Measurements from ENCODE around the gene CYP26C1. TPM values are rescaled to one million over a fixed set of nuclear protein-coding genes. Genes with fewer than 3 reads are reported as not detected.
A peak's percentile ranks its signal among the peaks of the same experiment; 100 is the strongest.

Gene CYP26C1
- total RNA-seq, 1 experiment from 2014 or later = 0.07 TPM

- Histone ChIP-seq H3K36me3 (ENCODE audit: control insufficient read depth in 1 of 2, insufficient read depth in 2 of 2, low read length in 2 of 2) (no peaks in the 10 kb centered on the region), H3K27me3 (ENCODE audit: insufficient read depth, low read length) (no peaks in the 10 kb centered on the region), H3K9ac (ENCODE audit: low read length) (no peak overlapping the region), H4K20me1 (ENCODE audit: insufficient read depth) (no peaks in the 10 kb centered on the region), H3K27ac (ENCODE audit: low read depth, low read length) (no peak overlapping the region; the same call in 1 of the 2 replicates), H3K79me2 (ENCODE audit: insufficient read depth, low read length) (no peaks in the 10 kb centered on the region), H3K4me3 (replicated peaks in 1 of 2; ENCODE audit: low read depth in 1 of 2, low read length in 2 of 2) (no peak overlapping the region), H3K4me2 (ENCODE audit: low read length) (peak overlapping the region; percentile 47), H3K9me2 (ENCODE audit: insufficient read depth) (no peaks in the 10 kb centered on the region), H3K4me1 (ENCODE audit: control insufficient read depth in 1 of 2, insufficient read depth in 2 of 2, low read length in 2 of 2) (peaks cover 19 to 37% of the 10 kb centered on the region in 2 experiments), H2AFZ (ENCODE audit: low read depth, low read length, poor library complexity, severe bottlenecking) (no peak overlapping the region), H3K9me3 (ENCODE audit: control insufficient read depth in 1 of 2, insufficient read depth in 1 of 2, low read depth in 1 of 2, low read length in 2 of 2) (no peaks in the 10 kb centered on the region)
- RAD21 ChIA-PET (ENCODE audit: low non-redundant PET in 1 of 2, low total read pairs in 2 of 2, uncharacterized antibody in 2 of 2, unreplicated experiment in 2 of 2) = no interaction called here
- no TSS peak for BruUV-seq (replicated peaks)
- TF ChIP-seq JUND (IDR thresholded peaks at IDR 0.05) (peak; percentile 48), ZNF274 (IDR thresholded peaks at IDR 0.05; ENCODE audit: low read depth, low read length) (no peak), FOSL1 (IDR thresholded peaks at IDR 0.05; ENCODE audit: low read depth) (peak; percentile 56)
- POLR2A ChIA-PET = no interaction called here
- CTCF ChIA-PET = no interaction called here
- DNase-seq (ENCODE audit: low read depth, low spot score) (peak; percentile 16), ATAC-seq (peak; percentile 71)
- intact Hi-C loops (cut with micrococcal nuclease) = no loop called here
Measured at GRCh38 chr10:93028883-93029282, 31.7 kb upstream of the CYP26C1 start.

GRCh38 chr10:93030409-93030808 is 30.2 kb upstream of the CYP26C1 start:
- Histone ChIP-seq H3K9me3 (ENCODE audit: control insufficient read depth in 1 of 2, insufficient read depth in 1 of 2, low read depth in 1 of 2, low read length in 2 of 2) (no peaks in the 10 kb centered on the region), H3K9ac (ENCODE audit: low read length) (peak overlapping the region; percentile 50), H3K9me2 (ENCODE audit: insufficient read depth) (no peaks in the 10 kb centered on the region), H3K4me2 (ENCODE audit: low read length) (peak overlapping the region; percentile 47), H3K79me2 (ENCODE audit: insufficient read depth, low read length) (no peaks in the 10 kb centered on the region), H4K20me1 (ENCODE audit: insufficient read depth) (no peaks in the 10 kb centered on the region), H3K36me3 (ENCODE audit: control insufficient read depth in 1 of 2, insufficient read depth in 2 of 2, low read length in 2 of 2) (no peaks in the 10 kb centered on the region), H3K4me3 (replicated peaks in 1 of 2; ENCODE audit: low read depth in 1 of 2, low read length in 2 of 2) (no peak overlapping the region), H3K27ac (ENCODE audit: low read depth, low read length) (peak overlapping the region; percentile 57; the same call in 1 of the 2 replicates), H2AFZ (ENCODE audit: low read depth, low read length, poor library complexity, severe bottlenecking) (no peak overlapping the region), H3K4me1 (ENCODE audit: control insufficient read depth in 1 of 2, insufficient read depth in 2 of 2, low read length in 2 of 2) (peaks cover 19 to 37% of the 10 kb centered on the region in 2 experiments), H3K27me3 (ENCODE audit: insufficient read depth, low read length) (no peaks in the 10 kb centered on the region)
- CTCF ChIA-PET = no interaction called here
- RAD21 ChIA-PET (ENCODE audit: low non-redundant PET in 1 of 2, low total read pairs in 2 of 2, uncharacterized antibody in 2 of 2, unreplicated experiment in 2 of 2) = no interaction called here
- TF ChIP-seq CBX3 (IDR thresholded peaks at IDR 0.05; ENCODE audit: low read depth) = peak; percentile 38; the same call in 1 of the 2 replicates
- peak; percentile 57 for TF ChIP-seq JUND (IDR thresholded peaks at IDR 0.05)
- TF ChIP-seq FOSL1 (IDR thresholded peaks at IDR 0.05; ENCODE audit: low read depth) = peak; percentile 67
- no peak for TF ChIP-seq ATF3 (IDR thresholded peaks at IDR 0.05)
- peak; percentile 25; the same call in 1 of the 2 replicates for TF ChIP-seq SP1 (IDR thresholded peaks at IDR 0.05; ENCODE audit: low read depth)
- TF ChIP-seq SIN3A (IDR thresholded peaks at IDR 0.05; ENCODE audit: low read depth) = no peak
- ATAC-seq (peak; percentile 83), DNase-seq (ENCODE audit: low read depth, low spot score) (peak; percentile 8)
- no TSS peak for BruUV-seq (replicated peaks)
- intact Hi-C loops (cut with micrococcal nuclease) = loop anchor here (5.0 kb wide), 1 partner anchor 138 kb away; no protein-coding TSS in a partner anchor
- POLR2A ChIA-PET = no interaction called here

All from HCT116 (cell line).